Fibroblast of villous mesenchyme (primary cell): ENCODE data around the gene PPT2. TPM values are rescaled to one million over a fixed set of nuclear protein-coding genes. Genes with fewer than 3 reads are reported as not detected.
A peak's percentile ranks its signal among the peaks of the same experiment; 100 is the strongest.

Source experiments
- DNase-seq: peaks from one replicate; pipeline ENCODE4 v3.0.0-alpha.2; 2010; ENCODE audit warnings: low read depth
- H3K4me3 ChIP-seq: 2 replicates; pipeline ENCODE4 v1.5.1; 2011; ENCODE audit warnings: low read depth, mild to moderate bottlenecking, low read length
- CTCF ChIP-seq: IDR thresholded peaks from 2 replicates; pipeline ENCODE4 v1.5.1; 2012; ENCODE audit warnings: low read depth, mild to moderate bottlenecking, low read length; ENCODE audit not compliant: insufficient read depth
- total RNA-seq: library from RNA; depleted of rRNA; stranded (reverse); fragments of >200 nt; gene quantifications from 2 replicates; pipeline ENCODE4 v1.2.3, GENCODE V29; 2012

PPT2 gene
- total RNA-seq, 1 donor = 22.9 TPM

DNA sequence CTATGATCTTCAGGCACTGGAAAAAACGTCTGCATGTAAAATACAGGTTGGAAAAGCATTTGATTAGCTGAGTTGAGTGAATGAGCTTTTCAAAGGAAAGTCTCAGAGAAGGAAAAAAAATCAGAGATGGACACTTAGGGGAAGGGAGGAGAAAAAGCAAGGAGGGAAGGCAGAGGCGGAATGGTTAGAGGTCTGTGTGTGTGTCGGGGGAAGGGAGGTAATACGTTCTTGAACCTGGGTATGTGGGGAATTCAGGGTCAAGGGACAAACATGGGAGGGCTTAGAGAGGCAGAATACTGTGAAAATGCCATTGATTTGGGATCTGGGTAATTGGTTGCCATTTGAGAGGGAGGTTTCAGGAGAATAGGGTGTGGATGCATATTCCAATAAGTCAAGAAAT lies 7.3 kb upstream of the PPT2 start:
- no peak for TF ChIP-seq CTCF
- no peak for DNase-seq
- H3K4me3 ChIP-seq = no peak overlapping the region

DNA sequence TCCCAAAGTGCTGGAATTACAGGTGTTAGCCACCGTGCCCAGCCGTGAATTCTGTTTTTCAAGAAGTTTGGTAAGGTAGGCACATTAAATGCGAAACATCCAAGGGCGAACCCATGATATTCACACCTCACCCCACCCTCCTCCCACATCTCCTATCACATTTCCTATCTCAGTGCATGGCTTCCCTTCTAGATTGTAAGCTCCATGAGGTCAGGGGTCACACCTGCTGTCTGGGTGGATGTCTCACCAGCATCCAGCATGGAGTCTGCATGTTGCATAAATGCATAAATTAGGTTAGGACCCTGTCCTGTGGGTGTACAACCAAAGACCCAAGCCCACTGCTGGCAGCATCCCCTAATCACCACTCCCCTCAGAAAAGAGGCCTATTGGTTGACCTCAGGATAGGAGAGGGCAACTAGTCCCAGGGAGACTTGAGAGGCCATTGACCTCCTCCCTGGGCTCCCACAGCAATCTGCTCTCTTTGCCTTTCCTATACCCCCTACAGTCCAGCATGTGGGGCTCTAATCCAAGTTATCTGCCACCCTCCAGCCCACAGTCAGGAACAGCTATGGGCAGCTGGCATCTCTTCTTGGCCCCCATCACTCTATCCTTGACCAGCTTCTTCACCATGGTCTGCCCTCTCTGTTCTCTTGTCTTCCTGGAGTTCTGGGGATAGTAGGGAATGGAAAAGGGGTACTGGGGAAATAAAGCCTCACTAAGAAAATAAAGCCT lies 6.4 kb upstream of the PPT2 start:
- H3K4me3 ChIP-seq = no peak overlapping the region
- TF ChIP-seq CTCF = no peak

GRCh38 chr6:32148289-32149091 lies 5.5 kb upstream of the PPT2 start:
- no peak for TF ChIP-seq CTCF
- no peak for DNase-seq
- no peak overlapping the region for H3K4me3 ChIP-seq

More for the DNA sequence above, 6.4 kb upstream of the PPT2 start:
- DNase-seq = no peak

DNA sequence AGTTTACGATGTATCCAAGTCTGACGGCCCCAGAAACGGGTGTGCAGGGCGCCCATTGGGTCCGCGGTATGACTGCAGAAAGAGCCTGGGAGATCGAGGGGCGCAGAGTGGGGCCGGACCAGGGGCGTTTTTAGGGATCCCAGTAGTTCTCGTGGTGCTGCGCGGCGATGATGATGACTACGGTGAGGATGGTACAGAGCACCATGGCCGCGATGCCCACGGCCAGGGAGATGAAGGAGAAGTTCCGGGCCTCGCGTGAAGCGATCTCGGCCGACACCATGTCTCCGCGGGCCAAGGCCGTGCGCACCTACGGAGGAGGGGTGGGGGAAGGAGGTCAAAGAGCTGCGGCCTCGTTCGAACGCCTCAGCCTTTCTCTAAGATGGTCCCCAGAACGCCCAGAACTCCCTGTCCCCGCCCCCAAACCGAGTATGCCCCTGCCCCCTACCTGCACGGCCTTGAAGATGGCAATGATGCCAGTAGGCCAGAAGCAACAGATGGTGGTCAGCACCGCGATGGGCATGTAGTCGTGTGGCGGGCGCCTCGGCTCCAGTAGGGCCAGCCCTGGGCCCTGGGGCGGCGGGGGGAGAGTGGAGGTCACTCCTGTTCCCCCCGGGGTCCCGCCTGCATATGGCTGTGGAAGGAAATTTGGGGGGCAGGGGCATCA lies 4.7 kb upstream of the PPT2 start:
- no peak for TF ChIP-seq CTCF
- H3K4me3 ChIP-seq = no peak overlapping the region

DNA sequence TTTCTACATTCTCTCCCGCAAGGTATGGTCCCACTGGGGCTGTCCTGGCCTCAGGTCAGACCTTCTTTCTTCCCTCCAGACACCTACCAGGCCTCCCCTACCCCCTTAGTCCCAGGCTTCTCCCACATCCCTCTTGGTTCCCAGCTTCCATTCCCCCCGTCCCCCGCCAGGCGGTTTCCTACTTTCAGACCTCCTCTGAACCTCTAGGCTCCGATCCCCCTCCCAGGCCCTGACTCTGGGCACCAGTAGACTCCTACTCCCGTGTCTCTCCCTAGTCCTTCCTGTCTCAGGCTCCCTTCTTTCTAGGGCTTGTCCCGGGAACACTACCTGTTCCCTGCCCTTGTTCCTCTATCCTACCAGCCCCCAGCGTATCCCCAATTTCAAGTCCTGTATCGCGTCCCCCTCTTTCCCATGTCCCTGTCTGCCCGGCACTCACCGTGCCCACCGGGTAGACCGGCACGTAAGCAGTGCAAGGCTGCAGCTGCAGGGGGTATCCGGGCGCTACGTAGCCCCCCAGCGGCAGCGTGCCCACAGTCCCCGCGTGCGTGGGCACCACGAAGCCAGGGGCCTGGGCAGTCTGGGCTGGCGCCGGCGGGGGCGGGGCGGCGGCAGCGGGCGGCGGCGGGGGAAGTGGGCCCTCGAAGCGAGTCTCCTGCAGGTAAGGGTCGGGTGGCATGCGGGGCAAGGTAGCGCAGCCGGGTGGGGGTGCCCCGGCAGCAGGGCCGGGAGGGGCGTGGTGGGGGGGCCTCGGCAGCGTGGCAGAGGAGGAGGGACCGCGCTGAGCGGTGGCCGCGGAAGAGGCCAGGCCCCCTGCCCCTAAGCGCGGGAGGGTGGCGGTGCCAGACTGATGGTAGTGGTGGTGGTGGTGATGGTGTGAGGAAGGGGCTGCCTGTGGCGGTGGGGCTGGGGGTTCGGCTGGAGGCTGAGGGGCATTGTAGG lies 3.7 kb upstream of the PPT2 start:
- no peak for TF ChIP-seq CTCF
- peak overlapping the region; percentile 75 for H3K4me3 ChIP-seq
- no peak for DNase-seq

More for the DNA sequence above, 4.7 kb upstream of the PPT2 start:
- DNase-seq = no peak
